H9 (cell line): ENCODE measurements around the gene SLC4A3. TPM values are rescaled to one million over a fixed set of nuclear protein-coding genes. Genes with fewer than 3 reads are reported as not detected.

ENCODE experiments used
- DNase-seq: peaks from one replicate; pipeline ENCODE4 v3.0.0-alpha.2; 2017
- H2AFZ ChIP-seq: one replicate; pipeline ENCODE4 v1.6.1; 2013; ENCODE audit warnings: mild to moderate bottlenecking, low read length, control low read depth, moderate library complexity
- H2AK5ac ChIP-seq: 2 replicates; pipeline ENCODE4 v1.6.1; 2013; ENCODE audit warnings: low read length, control low read depth, mixed read lengths; ENCODE audit not compliant: insufficient read length
- H2BK120ac ChIP-seq: one replicate; pipeline ENCODE4 v1.6.1; 2013; ENCODE audit warnings: low read depth, mild to moderate bottlenecking, low read length, control low read depth, inconsistent platforms; ENCODE audit not compliant: poor library complexity, severe bottlenecking
- H2BK12ac ChIP-seq: 2 replicates; pipeline ENCODE4 v1.6.1; 2013; ENCODE audit warnings: low read length, control low read depth, mixed read lengths, low read depth; ENCODE audit not compliant: insufficient read length
- H2BK15ac ChIP-seq: 2 replicates; pipeline ENCODE4 v1.6.1; 2013; ENCODE audit warnings: low read depth, low read length, control low read depth
- H2BK20ac ChIP-seq: one replicate; pipeline ENCODE4 v1.6.1; 2013; ENCODE audit warnings: low read depth, mild to moderate bottlenecking, low read length, control low read depth, inconsistent platforms; ENCODE audit not compliant: poor library complexity, severe bottlenecking
- H2BK5ac ChIP-seq: 2 replicates; pipeline ENCODE4 v1.6.1; 2013; ENCODE audit warnings: low read length, control low read depth, mixed read lengths; ENCODE audit not compliant: insufficient read length
- H3K14ac ChIP-seq: 2 replicates; pipeline ENCODE4 v1.6.1; 2013; ENCODE audit warnings: low read length, control low read depth; ENCODE audit not compliant: insufficient read depth
- H3K18ac ChIP-seq: 2 replicates; pipeline ENCODE4 v1.6.1; 2013; ENCODE audit warnings: low read depth, mild to moderate bottlenecking, mixed read lengths, low read length, control low read depth; ENCODE audit not compliant: insufficient read length
- H3K23ac ChIP-seq: 2 replicates; pipeline ENCODE4 v1.6.1; 2013; ENCODE audit warnings: low read length, control low read depth, mixed read lengths, low read depth; ENCODE audit not compliant: insufficient read length
- H3K23me2 ChIP-seq: 2 replicates; pipeline ENCODE4 v1.6.1; 2013; ENCODE audit warnings: low read depth, mild to moderate bottlenecking, mixed read lengths, low read length, control low read depth; ENCODE audit not compliant: insufficient read length, poor library complexity, severe bottlenecking
- H3K27ac ChIP-seq: 2 replicates; pipeline ENCODE4 v1.5.1; 2013; ENCODE audit warnings: low read length, control low read depth, mixed read lengths, low read depth; ENCODE audit not compliant: insufficient read length
- H3K27me3 ChIP-seq: 2 replicates; pipeline ENCODE4 v1.6.1; 2013; ENCODE audit warnings: low read length, control low read depth, inconsistent platforms; ENCODE audit not compliant: insufficient read depth
- H3K4ac ChIP-seq: 2 replicates; pipeline ENCODE4 v1.6.1; 2013; ENCODE audit warnings: low read depth, mild to moderate bottlenecking, control low read depth, inconsistent platforms, low read length, moderate library complexity
- H3K4me1 ChIP-seq: 2 replicates; pipeline ENCODE4 v1.6.1; 2013; ENCODE audit warnings: low read length, control low read depth, inconsistent platforms; ENCODE audit not compliant: insufficient read depth
- H3K4me2 ChIP-seq: 2 replicates; pipeline ENCODE4 v1.6.1; 2013; ENCODE audit warnings: low read length, control low read depth, mixed read lengths; ENCODE audit not compliant: insufficient read length, insufficient read depth
- H3K56ac ChIP-seq: 2 replicates; pipeline ENCODE4 v1.6.1; 2013; ENCODE audit warnings: low read depth, mild to moderate bottlenecking, mixed read lengths, low read length, control low read depth; ENCODE audit not compliant: insufficient read length
- H3K79me1 ChIP-seq: 2 replicates; pipeline ENCODE4 v1.6.1; 2013; ENCODE audit warnings: low read depth, mild to moderate bottlenecking, moderate library complexity, low read length, control low read depth, inconsistent platforms; ENCODE audit not compliant: insufficient read depth, poor library complexity, severe bottlenecking
- H3K79me2 ChIP-seq: 2 replicates; pipeline ENCODE4 v1.6.1; 2013; ENCODE audit warnings: low read length, control low read depth, inconsistent platforms; ENCODE audit not compliant: insufficient read depth
- H3K9ac ChIP-seq: 2 replicates; pipeline ENCODE4 v1.6.1; 2013; ENCODE audit warnings: low read length, control low read depth, mixed read lengths; ENCODE audit not compliant: insufficient read length; ENCODE audit errors: extremely low read depth
- H3K9me3 ChIP-seq: one replicate; pipeline ENCODE4 v1.6.1; 2013; ENCODE audit warnings: low read depth, low read length, inconsistent platforms; ENCODE audit not compliant: control insufficient read depth
- H3T11ph ChIP-seq: one replicate; pipeline ENCODE4 v1.6.1; 2013; ENCODE audit warnings: mild to moderate bottlenecking, low read length, control low read depth, inconsistent platforms
- H4K20me1 ChIP-seq: one replicate; pipeline ENCODE4 v1.6.1; 2013; ENCODE audit not compliant: control insufficient read depth, insufficient read length, insufficient read depth
- H4K5ac ChIP-seq: 2 replicates; pipeline ENCODE4 v1.6.1; 2013; ENCODE audit warnings: low read depth, mild to moderate bottlenecking, mixed read lengths, low read length, control low read depth; ENCODE audit not compliant: insufficient read length
- H4K8ac ChIP-seq: replicated peaks from 2 replicates; pipeline ENCODE4 v1.6.1; 2013; ENCODE audit warnings: low read length, control low read depth, mixed read lengths, low read depth; ENCODE audit not compliant: insufficient read length
- H4K91ac ChIP-seq: 2 replicates; pipeline ENCODE4 v1.6.1; 2013; ENCODE audit warnings: low read depth, mild to moderate bottlenecking, moderate library complexity, mixed read lengths, low read length, control low read depth; ENCODE audit not compliant: insufficient read length
- H3K27ac Mint-ChIP-seq, 3 experiments: 2 replicates in 2 of 3; 3 replicates in 1 of 3; pipeline ENCODE4 v1.8.0; 2020 to 2021; ENCODE audit warnings: mixed read lengths in 3 of 3, mild to moderate bottlenecking in 1 of 3, moderate library complexity in 1 of 3
- H3K27me3 Mint-ChIP-seq: 2 replicates; pipeline ENCODE4 v1.8.0; 2021; ENCODE audit warnings: low read depth, mild to moderate bottlenecking, moderate library complexity, mixed read lengths
- H3K36me3 Mint-ChIP-seq, 3 experiments: 2 replicates in 2 of 3; 3 replicates in 1 of 3; pipeline ENCODE4 v1.8.0; 2020 to 2021; ENCODE audit warnings: low read depth in 3 of 3, mixed read lengths in 3 of 3; ENCODE audit not compliant: insufficient read depth in 1 of 3
- H3K4me1 Mint-ChIP-seq, 2 experiments: 2 replicates each; pipeline ENCODE4 v1.8.0; 2020; ENCODE audit warnings: mixed read lengths in 2 of 2
- H3K4me3 Mint-ChIP-seq, 2 experiments: 2 replicates in 1 of 2; 3 replicates in 1 of 2; pipeline ENCODE4 v1.8.0; 2020 to 2021; ENCODE audit warnings: mild to moderate bottlenecking in 2 of 2, mixed read lengths in 2 of 2, moderate library complexity in 1 of 2
- H3K9me3 Mint-ChIP-seq, 2 experiments: 2 replicates in 1 of 2; 3 replicates in 1 of 2; pipeline ENCODE4 v1.8.0; 2020; ENCODE audit warnings: mild to moderate bottlenecking in 2 of 2, mixed read lengths in 2 of 2, moderate library complexity in 1 of 2
- CTCF ChIP-seq: fragments of 200-600 bp; sonication (generic); conservative IDR thresholded peaks from 3 replicates; pipeline ENCODE4 v1.8.0; 2021; ENCODE audit warnings: antibody characterized with exemption, mild to moderate bottlenecking
- WGBS: extraction: QIAGEN DNeasy Blood & Tissue Kit; methylation state at CpG from one replicate; pipeline ENCODE4 v1.1.7; 2013; ENCODE audit warnings: missing lambda C conversion rate, low lambda C conversion rate, mixed read lengths; ENCODE audit not compliant: insufficient read length; ENCODE audit errors: extremely low coverage; 5-methylcytosine and 5-hydroxymethylcytosine counted together
- total RNA-seq: library from RNA; stranded (reverse); gene quantifications from 2 replicates; pipeline ENCODE4 v1.2.1, GENCODE V29; 2021

SLC4A3 gene
- total RNA-seq, 1 experiment from 2014 or later, result 11.1 TPM

- H4K8ac ChIP-seq, result no peak overlapping the region
- no peaks in the 10 kb centered on the region for H3K79me2 ChIP-seq
- H2BK20ac ChIP-seq, result no peak overlapping the region
- H3K9ac ChIP-seq, result no peak overlapping the region
- no peak overlapping the region for H2AFZ ChIP-seq
- H3K9me3 Mint-ChIP-seq, result peaks cover 15 to 18% of the 10 kb centered on the region in 2 experiments
- no peak overlapping the region for H3K18ac ChIP-seq
- H3K27me3 ChIP-seq, result no peaks in the 10 kb centered on the region
- no peak for TF ChIP-seq CTCF
- no peak overlapping the region for H2BK12ac ChIP-seq
- no peak overlapping the region for H4K91ac ChIP-seq
- H2BK120ac ChIP-seq, result no peak overlapping the region
- no peak overlapping the region for H2AK5ac ChIP-seq
- peak overlapping the region in 1 of 3 experiments; percentile 85; a peak in 1 of 7 replicates for H3K27ac Mint-ChIP-seq
- peaks cover 1% of the 10 kb centered on the region; the same call in 1 of the 2 replicates for H3K27me3 Mint-ChIP-seq
- no peaks in the 10 kb centered on the region for H3K79me1 ChIP-seq
- no peak overlapping the region for H3T11ph ChIP-seq
- no peak overlapping the region for H3K4ac ChIP-seq
- H3K4me1 Mint-ChIP-seq, result peaks cover 16 to 23% of the 10 kb centered on the region in 2 experiments
- no peak overlapping the region for H2BK5ac ChIP-seq
- peaks cover 3 to 15% (median 13%) of the 10 kb centered on the region in 3 experiments; a peak in 6 of 7 replicates for H3K36me3 Mint-ChIP-seq
- H3K56ac ChIP-seq, result no peak overlapping the region
- no peak overlapping the region for H3K27ac ChIP-seq
- no peaks in the 10 kb centered on the region for H3K9me3 ChIP-seq
- no peak overlapping the region for H2BK15ac ChIP-seq
- no CpG with 5 or more reads among the region's 4 CpGs for WGBS
- no peaks in the 10 kb centered on the region for H3K4me1 ChIP-seq
- H3K23me2 ChIP-seq, result no peaks in the 10 kb centered on the region
- DNase-seq, result peak; percentile 10
- no peaks in the 10 kb centered on the region for H4K20me1 ChIP-seq
- H3K4me2 ChIP-seq, result no peak overlapping the region
- no peak overlapping the region for H3K23ac ChIP-seq
- no peak overlapping the region for H3K4me3 Mint-ChIP-seq
- no peak overlapping the region for H3K14ac ChIP-seq
- H4K5ac ChIP-seq, result no peak overlapping the region
These were observed 37.5 kb downstream of the SLC4A3 start for GRCh38 chr2:219664944-219665343.
